K562 (cell line): ENCODE results near the gene NUDCD3. TPM values are rescaled to one million over a fixed set of nuclear protein-coding genes. Genes with fewer than 3 reads are reported as not detected.

ENCODE experiments used
- ATAC-seq: fragments of 200-7000 bp; cut with Tn5 transposase; 3 replicates; pipeline ENCODE4 v1.9.1; 2020; ENCODE audit warnings: moderate library complexity
- BruUV-seq: library from RNA; stranded (reverse); fragments of 400-500 nt; replicated peaks from 2 replicates; lab custom pipeline; 2021; lab: Mats Ljungman, UMichigan
- CTCF ChIA-PET: fragments of 300-600 bp; formaldehyde crosslinking; extraction: SDS; loops from one replicate; lab custom pipeline; 2021; ENCODE audit warnings: low intra/inter-chr PET ratio; lab: Yijun Ruan, JAX
- POLR2A ChIA-PET: fragments of 300-600, 350-650 bp; sonication (Branson Sonifier 250); formaldehyde crosslinking; extraction: SDS; loops from one replicate; lab custom pipeline; 2021; ENCODE audit warnings: antibody characterized with exemption, inconsistent platforms; lab: Yijun Ruan, JAX
- DNase-seq, 4 experiments: peaks; one replicate each; pipeline versions ENCODE4 v3.0.0 to v3.0.0-alpha.2; 2011 to 2018; ENCODE audit warnings: low spot score in 3 of 4, mixed read lengths in 3 of 4; ENCODE audit errors: extremely low read depth in 1 of 4
- FAIRE-seq: peaks from 2 replicates; lab custom pipeline; 2011; peaks lifted over from hg19 to GRCh38; lab: Jason Lieb, UNC
- H2AFZ ChIP-seq: 2 replicates; pipeline ENCODE4 v1.6.0; 2011; ENCODE audit warnings: low read depth, low read length, control low read depth, inconsistent platforms
- H3K27ac ChIP-seq: fragments of 200-600 bp; 3 replicates; pipeline ENCODE4 v1.8.0; 2011; ENCODE audit warnings: low read depth, mild to moderate bottlenecking, control low read depth, inconsistent platforms, low read length, moderate library complexity, mixed read lengths; ENCODE audit errors: extremely low read depth
- H3K27me3 ChIP-seq, 2 experiments: fragments of 300-600 bp in 1 of 2; 2 replicates in 1 of 2; 3 replicates in 1 of 2; pipeline versions ENCODE4 v1.6.0 to v1.8.0; 2011; ENCODE audit warnings: inconsistent platforms in 2 of 2, low read length in 2 of 2, mild to moderate bottlenecking in 1 of 2, mixed read lengths in 1 of 2, moderate library complexity in 1 of 2; ENCODE audit not compliant: control insufficient read depth in 2 of 2, insufficient read depth in 2 of 2
- H3K36me3 ChIP-seq: fragments of 300-600 bp; 3 replicates; pipeline ENCODE4 v1.8.0; 2011; ENCODE audit warnings: mild to moderate bottlenecking, low read length, inconsistent platforms; ENCODE audit not compliant: control insufficient read depth, insufficient read depth
- H3K4me1 ChIP-seq, 2 experiments: fragments of 200-600 bp in 1 of 2; replicated peaks in 1 of 2; 2 replicates in 1 of 2; 3 replicates in 1 of 2; pipeline versions ENCODE4 v1.5.1 to v1.8.0; 2011; ENCODE audit warnings: inconsistent platforms in 2 of 2, low read length in 2 of 2, mild to moderate bottlenecking in 1 of 2, mixed read lengths in 1 of 2, moderate library complexity in 1 of 2; ENCODE audit not compliant: control insufficient read depth in 2 of 2, insufficient read depth in 2 of 2
- H3K4me2 ChIP-seq: 2 replicates; pipeline ENCODE4 v1.6.1; 2011; ENCODE audit warnings: low read length, control low read depth, inconsistent platforms, mixed read lengths; ENCODE audit not compliant: insufficient read depth
- H3K4me3 ChIP-seq: fragments of 200-600 bp; sonication (generic), shearing (Covaris generic); 2 replicates; pipeline ENCODE4 v1.5.1; 2016; ENCODE audit warnings: control low read depth, inconsistent platforms
- H3K79me2 ChIP-seq: fragments of 200-600 bp; 3 replicates; pipeline ENCODE4 v1.8.0; 2011; ENCODE audit warnings: low read length, inconsistent platforms; ENCODE audit not compliant: control insufficient read depth, insufficient read depth
- H3K9ac ChIP-seq, 2 experiments: 2 replicates each; pipeline versions ENCODE4 v1.6.0 to v1.6.1; 2011; ENCODE audit warnings: low read depth in 2 of 2, low read length in 2 of 2, control low read depth in 1 of 2, inconsistent platforms in 1 of 2, mild to moderate bottlenecking in 1 of 2, mixed read lengths in 1 of 2; ENCODE audit not compliant: insufficient read depth in 1 of 2
- H3K9me1 ChIP-seq: one replicate; pipeline ENCODE4 v1.6.0; 2011; ENCODE audit warnings: inconsistent platforms, mild to moderate bottlenecking, low read length, moderate library complexity; ENCODE audit not compliant: control insufficient read depth, insufficient read depth
- H3K9me3 ChIP-seq: replicated peaks from 2 replicates; pipeline ENCODE4 v1.5.1; 2011; ENCODE audit warnings: low read depth, low read length, inconsistent platforms; ENCODE audit not compliant: control insufficient read depth, insufficient read depth
- H4K20me1 ChIP-seq: replicated peaks from 2 replicates; pipeline ENCODE4 v1.6.1; 2011; ENCODE audit warnings: low read length, inconsistent platforms, mixed read lengths; ENCODE audit not compliant: control insufficient read depth, insufficient read depth
- BDP1 ChIP-seq: IDR thresholded peaks from 3 replicates; pipeline ENCODE4 v1.6.1; 2011; ENCODE audit not compliant: insufficient read length, insufficient read depth
- BRD9 ChIP-seq: fragments of 450-650 bp; IDR thresholded peaks from 2 replicates; pipeline ENCODE4 v1.6.1; 2018; ENCODE audit warnings: low read depth; ENCODE audit not compliant: partially characterized antibody
- ESRRA ChIP-seq: fragments of 450-650 bp; IDR thresholded peaks from 2 replicates; pipeline ENCODE4 v1.6.1; 2014; ENCODE audit warnings: low read depth, mild to moderate bottlenecking, moderate library complexity, borderline replicate concordance
- MECOM ChIP-seq: fragments of 250-450 bp; sonication (Bioruptor Pico); IDR thresholded peaks from 2 replicates; pipeline ENCODE4 v1.8.0; 2022; ENCODE audit warnings: inconsistent platforms
- NFATC3 ChIP-seq: fragments of 450-650 bp; IDR thresholded peaks from 2 replicates; pipeline ENCODE4 v1.6.1; 2017; ENCODE audit warnings: mild to moderate bottlenecking
- NFE2 ChIP-seq: IDR thresholded peaks from 2 replicates; pipeline ENCODE4 v1.6.1; 2014; ENCODE audit warnings: antibody characterized with exemption, low read depth
- PTRF ChIP-seq: fragments of 450-650 bp; IDR thresholded peaks from 2 replicates; pipeline ENCODE4 v1.6.1; 2016; ENCODE audit warnings: mild to moderate bottlenecking, missing genetic modification characterization, missing compliant biosample characterization
- SRSF9 ChIP-seq: fragments of 200-400 bp; formaldehyde crosslinking; IDR thresholded peaks from 2 replicates; pipeline ENCODE4 v1.6.1; 2017; ENCODE audit warnings: low read depth, low read length, borderline replicate concordance
- ZNF174 ChIP-seq: fragments of 250-450 bp; sonication (Bioruptor Pico); IDR thresholded peaks from 2 replicates; pipeline ENCODE4 v1.4.0; 2020; ENCODE audit warnings: mild to moderate bottlenecking
- ZNF175 ChIP-seq: fragments of 200-800 bp; sonication (Bioruptor generic); IDR thresholded peaks from 2 replicates; pipeline ENCODE4 v1.6.1; 2016; ENCODE audit warnings: low read depth, mild to moderate bottlenecking, missing genetic modification characterization, missing compliant biosample characterization
- ZNF76 ChIP-seq: fragments of 250-450 bp; sonication (Bioruptor Pico); IDR thresholded peaks from 2 replicates; pipeline ENCODE4 v1.4.0; 2020; ENCODE audit warnings: mild to moderate bottlenecking, moderate library complexity, borderline replicate concordance
- WGBS: fragments of 100-300 bp; shearing (Covaris generic); methylation state at CpG from one replicate; pipeline ENCODE4 v1.1.6; 2016; ENCODE audit warnings: low coverage, mixed read lengths; ENCODE audit not compliant: insufficient coverage; ENCODE audit errors: missing lambda C conversion rate; 5-methylcytosine and 5-hydroxymethylcytosine counted together
- in situ Hi-C: fragments of 300-500 bp; cut with MboI; formaldehyde crosslinking; loops from 4 replicates; pipeline ENCODE4 v1.15.0; 2018; ENCODE audit warnings: inconsistent platforms, mixed read lengths
- intact Hi-C: fragments of 100-400 bp; cut with micrococcal nuclease; formaldehyde crosslinking; loops from 2 replicates; pipeline ENCODE4 v1.14.2; 2022
- polyA plus RNA-seq, 8 experiments: library from polyadenylated mRNA; depleted of rRNA in 4 of 8; stranded (reverse) in 5 of 8; unstranded in 3 of 8; fragments of >200 nt; fragmentation: Nextera tagmentation in 2 of 8; fragmentation: Illumina TruSeq in 1 of 8; extraction: Ambion mirVana in 2 of 8; extraction: Trizol in 1 of 8; gene quantifications; 2 replicates each; pipeline versions ENCODE4 v1.2.1 to v1.2.3, GENCODE V29; 2011 to 2014; ENCODE audit warnings: inconsistent platforms in 1 of 8, missing spikeins in 1 of 8
- total RNA-seq, 7 experiments: library from RNA; depleted of rRNA in 6 of 7; stranded (reverse); fragments of >200 nt in 6 of 7; fragmentation: Illumina TruSeq in 2 of 7; extraction: Trizol in 2 of 7; gene quantifications; 2 replicates each; pipeline versions ENCODE4 v1.2.1 to v1.2.3, GENCODE V29; 2011 to 2021; ENCODE audit warnings: low replicate concordance in 1 of 7
- TF ChIP-seq, protein P1 (sequence below): fragments of 250-450 bp; sonication (Bioruptor Pico); IDR thresholded peaks from 2 replicates; pipeline ENCODE4 v1.9.0; 2021; ENCODE audit warnings: mild to moderate bottlenecking
- TF ChIP-seq, protein P2 (sequence below), 2 experiments: fragments of 250-450 bp in 1 of 2; fragments of 450-650 bp in 1 of 2; sonication (Bioruptor Pico) in 1 of 2; IDR thresholded peaks; 2 replicates each; pipeline versions ENCODE4 v1.6.1 to v1.8.0; 2016 to 2021; ENCODE audit warnings: mild to moderate bottlenecking in 2 of 2, moderate library complexity in 2 of 2, missing compliant biosample characterization in 1 of 2, missing genetic modification characterization in 1 of 2
- TF ChIP-seq, protein P3 (sequence below): fragments of 450-650 bp; IDR thresholded peaks from 2 replicates; pipeline ENCODE4 v1.6.1; 2016; ENCODE audit warnings: mild to moderate bottlenecking

NUDCD3 gene
- total and polyA plus RNA-seq, 9 of the 15 experiments (the other 6 are each of a cell fraction or from before 2014, with no cell fraction given): 24.8 to 64.2 (median 42.6) TPM

DNA sequence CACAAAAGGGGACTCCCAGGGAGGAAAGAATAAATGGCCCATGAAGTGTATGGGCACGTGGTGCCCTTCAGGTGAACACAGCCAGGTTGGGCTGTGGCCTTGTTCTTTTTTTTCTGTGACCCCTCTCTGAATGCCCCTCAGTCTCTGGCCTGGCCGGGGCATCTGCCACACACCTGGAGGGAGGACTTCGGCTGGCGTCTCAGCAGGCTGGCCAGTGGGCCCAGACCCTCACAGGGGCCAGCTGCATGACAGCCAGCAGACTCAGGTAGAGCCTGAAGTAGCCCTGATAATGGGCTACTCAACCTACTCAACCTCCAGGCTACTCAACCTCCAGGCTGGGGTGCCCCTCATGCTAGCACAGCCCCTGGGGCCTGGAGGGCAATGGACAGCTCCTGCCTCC is 155.3 kb downstream of the NUDCD3 start:
- FAIRE-seq (no peak), ATAC-seq (no peak), DNase-seq (no peak)
- no peak overlapping the region for H3K27ac ChIP-seq
- no peaks in the 10 kb centered on the region for H3K36me3 ChIP-seq
- intact Hi-C loops (no loop called here), in situ Hi-C loops (no loop called here)
- TF ChIP-seq SRSF9 (no peak), MECOM (no peak), ESRRA (no peak), BDP1 (no peak)
- no peaks in the 10 kb centered on the region for H4K20me1 ChIP-seq
- H3K4me3 ChIP-seq: no peak overlapping the region
- H3K9ac ChIP-seq: no peak overlapping the region
- H3K27me3 ChIP-seq: peaks cover 8 to 32% of the 10 kb centered on the region in 2 experiments; a peak in 4 of 5 replicates
- POLR2A ChIA-PET: interaction anchor here (0.6 kb wide), 1 partner anchor 28 kb away, joined by 3 read pairs; no protein-coding TSS in a partner anchor
- 4% methylated on average over 4 of the region's 4 CpGs for WGBS
- H3K9me1 ChIP-seq: no peaks in the 10 kb centered on the region
- H3K79me2 ChIP-seq: no peaks in the 10 kb centered on the region
- peaks cover 0 to 3% of the 10 kb centered on the region in 2 experiments; a peak in 2 of 5 replicates for H3K4me1 ChIP-seq
- CTCF ChIA-PET: no interaction called here
- no peak overlapping the region for H2AFZ ChIP-seq
- no TSS peak for BruUV-seq
- H3K4me2 ChIP-seq: no peak overlapping the region
- H3K9me3 ChIP-seq: peaks cover 3% of the 10 kb centered on the region; the same call in 1 of the 2 replicates

DNA sequence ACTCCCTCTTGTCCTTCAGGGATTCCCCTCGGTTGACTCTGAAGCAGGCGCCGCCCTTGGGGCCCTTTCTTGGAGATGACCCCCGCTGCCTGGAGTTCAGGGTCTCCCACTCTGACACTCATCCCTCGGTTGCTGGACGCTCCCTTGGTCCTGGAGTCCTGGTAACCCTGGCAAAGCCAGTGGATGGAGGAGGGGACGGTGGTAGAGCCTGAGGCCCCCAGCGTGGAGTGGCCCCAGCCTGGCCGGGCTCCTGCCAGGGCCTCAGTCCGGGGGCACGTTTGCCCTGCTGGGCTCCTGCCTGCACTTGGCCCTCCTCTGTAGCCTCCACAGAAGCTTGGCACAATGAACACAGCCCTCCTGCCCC is 155.7 kb downstream of the NUDCD3 start:
- ChIA-PET CTCF (no interaction called here), POLR2A (interaction anchor here (0.6 kb wide), 1 partner anchor 28 kb away, joined by 3 read pairs; no protein-coding TSS in a partner anchor)
- ATAC-seq (no peak), FAIRE-seq (no peak), DNase-seq (no peak)
- no peaks in the 10 kb centered on the region for H3K9me1 ChIP-seq
- intact Hi-C loops: no loop called here
- H3K79me2 ChIP-seq: no peaks in the 10 kb centered on the region
- H2AFZ ChIP-seq: no peak overlapping the region
- no TSS peak for BruUV-seq
- no peak overlapping the region for H3K4me3 ChIP-seq
- in situ Hi-C loops: no loop called here
- H3K27ac ChIP-seq: no peak overlapping the region
- peaks cover 9 to 32% of the 10 kb centered on the region in 2 experiments; a peak in 4 of 5 replicates for H3K27me3 ChIP-seq
- H4K20me1 ChIP-seq: no peaks in the 10 kb centered on the region
- H3K36me3 ChIP-seq: no peaks in the 10 kb centered on the region
- 8% methylated on average over 11 of the region's 11 CpGs for WGBS
- H3K4me1 ChIP-seq: peaks cover 0 to 3% of the 10 kb centered on the region in 2 experiments; a peak in 2 of 5 replicates
- no peak overlapping the region for H3K9ac ChIP-seq
- peaks cover 3% of the 10 kb centered on the region; the same call in 1 of the 2 replicates for H3K9me3 ChIP-seq
- H3K4me2 ChIP-seq: no peak overlapping the region
- TF ChIP-seq ZNF174: no peak
- TF ChIP-seq, protein P1, sequence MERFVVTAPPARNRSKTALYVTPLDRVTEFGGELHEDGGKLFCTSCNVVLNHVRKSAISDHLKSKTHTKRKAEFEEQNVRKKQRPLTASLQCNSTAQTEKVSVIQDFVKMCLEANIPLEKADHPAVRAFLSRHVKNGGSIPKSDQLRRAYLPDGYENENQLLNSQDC: no peak
- TF ChIP-seq BDP1: no peak
- no peak for TF ChIP-seq BRD9
- TF ChIP-seq ZNF175 (CRISPR knock-in tag): no peak
- no peak for TF ChIP-seq ZNF76 (CRISPR knock-in tag)
- TF ChIP-seq, protein P2, sequence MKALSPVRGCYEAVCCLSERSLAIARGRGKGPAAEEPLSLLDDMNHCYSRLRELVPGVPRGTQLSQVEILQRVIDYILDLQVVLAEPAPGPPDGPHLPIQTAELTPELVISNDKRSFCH (CRISPR knock-in tag; IDR thresholded peaks at IDR 0.05): no peak
- TF ChIP-seq, protein P2 (tag; IDR thresholded peaks at IDR 0.05): no peak
- no peak for TF ChIP-seq NFATC3
- no peak for TF ChIP-seq PTRF (tag)
- TF ChIP-seq, protein P3, sequence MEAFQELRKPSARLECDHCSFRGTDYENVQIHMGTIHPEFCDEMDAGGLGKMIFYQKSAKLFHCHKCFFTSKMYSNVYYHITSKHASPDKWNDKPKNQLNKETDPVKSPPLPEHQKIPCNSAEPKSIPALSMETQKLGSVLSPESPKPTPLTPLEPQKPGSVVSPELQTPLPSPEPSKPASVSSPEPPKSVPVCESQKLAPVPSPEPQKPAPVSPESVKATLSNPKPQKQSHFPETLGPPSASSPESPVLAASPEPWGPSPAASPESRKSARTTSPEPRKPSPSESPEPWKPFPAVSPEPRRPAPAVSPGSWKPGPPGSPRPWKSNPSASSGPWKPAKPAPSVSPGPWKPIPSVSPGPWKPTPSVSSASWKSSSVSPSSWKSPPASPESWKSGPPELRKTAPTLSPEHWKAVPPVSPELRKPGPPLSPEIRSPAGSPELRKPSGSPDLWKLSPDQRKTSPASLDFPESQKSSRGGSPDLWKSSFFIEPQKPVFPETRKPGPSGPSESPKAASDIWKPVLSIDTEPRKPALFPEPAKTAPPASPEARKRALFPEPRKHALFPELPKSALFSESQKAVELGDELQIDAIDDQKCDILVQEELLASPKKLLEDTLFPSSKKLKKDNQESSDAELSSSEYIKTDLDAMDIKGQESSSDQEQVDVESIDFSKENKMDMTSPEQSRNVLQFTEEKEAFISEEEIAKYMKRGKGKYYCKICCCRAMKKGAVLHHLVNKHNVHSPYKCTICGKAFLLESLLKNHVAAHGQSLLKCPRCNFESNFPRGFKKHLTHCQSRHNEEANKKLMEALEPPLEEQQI: no peak
- no peak for TF ChIP-seq NFE2
